GM20431 (cell line): ENCODE measurements around the gene HELQ.
"Not testable (repeated sequence)": the region's sequence is repeated elsewhere in the genome, so short reads cannot be mapped to it uniquely, and the experiment has no call there.

Experiments
- in situ Hi-C: fragments of 300-500 bp; cut with MseI, MboI; formaldehyde crosslinking; loops from one replicate; pipeline ENCODE4 v1.15.0; 2020; ENCODE audit warnings: low sequenced_read_pairs; ENCODE audit not compliant: unreplicated experiment

The HELQ gene, protein sequence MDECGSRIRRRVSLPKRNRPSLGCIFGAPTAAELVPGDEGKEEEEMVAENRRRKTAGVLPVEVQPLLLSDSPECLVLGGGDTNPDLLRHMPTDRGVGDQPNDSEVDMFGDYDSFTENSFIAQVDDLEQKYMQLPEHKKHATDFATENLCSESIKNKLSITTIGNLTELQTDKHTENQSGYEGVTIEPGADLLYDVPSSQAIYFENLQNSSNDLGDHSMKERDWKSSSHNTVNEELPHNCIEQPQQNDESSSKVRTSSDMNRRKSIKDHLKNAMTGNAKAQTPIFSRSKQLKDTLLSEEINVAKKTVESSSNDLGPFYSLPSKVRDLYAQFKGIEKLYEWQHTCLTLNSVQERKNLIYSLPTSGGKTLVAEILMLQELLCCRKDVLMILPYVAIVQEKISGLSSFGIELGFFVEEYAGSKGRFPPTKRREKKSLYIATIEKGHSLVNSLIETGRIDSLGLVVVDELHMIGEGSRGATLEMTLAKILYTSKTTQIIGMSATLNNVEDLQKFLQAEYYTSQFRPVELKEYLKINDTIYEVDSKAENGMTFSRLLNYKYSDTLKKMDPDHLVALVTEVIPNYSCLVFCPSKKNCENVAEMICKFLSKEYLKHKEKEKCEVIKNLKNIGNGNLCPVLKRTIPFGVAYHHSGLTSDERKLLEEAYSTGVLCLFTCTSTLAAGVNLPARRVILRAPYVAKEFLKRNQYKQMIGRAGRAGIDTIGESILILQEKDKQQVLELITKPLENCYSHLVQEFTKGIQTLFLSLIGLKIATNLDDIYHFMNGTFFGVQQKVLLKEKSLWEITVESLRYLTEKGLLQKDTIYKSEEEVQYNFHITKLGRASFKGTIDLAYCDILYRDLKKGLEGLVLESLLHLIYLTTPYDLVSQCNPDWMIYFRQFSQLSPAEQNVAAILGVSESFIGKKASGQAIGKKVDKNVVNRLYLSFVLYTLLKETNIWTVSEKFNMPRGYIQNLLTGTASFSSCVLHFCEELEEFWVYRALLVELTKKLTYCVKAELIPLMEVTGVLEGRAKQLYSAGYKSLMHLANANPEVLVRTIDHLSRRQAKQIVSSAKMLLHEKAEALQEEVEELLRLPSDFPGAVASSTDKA

GRCh38 chr4:83455281-83456183 lies at the start of gene HELQ, which contains the start of gene MRPS18C:
TSS of gene HELQ (minus strand) at chr4:83455823. CDS start at chr4:83455693, 130 bp downstream.
TSS of gene MRPS18C (plus strand) at chr4:83456058. CDS start at chr4:83456078, 20 bp downstream.
- in situ Hi-C loops = no loop called here

- in situ Hi-C loops = no loop called here
Observed at GRCh38 chr4:83504996-83505395, 49.4 kb upstream of the HELQ start.

DNA sequence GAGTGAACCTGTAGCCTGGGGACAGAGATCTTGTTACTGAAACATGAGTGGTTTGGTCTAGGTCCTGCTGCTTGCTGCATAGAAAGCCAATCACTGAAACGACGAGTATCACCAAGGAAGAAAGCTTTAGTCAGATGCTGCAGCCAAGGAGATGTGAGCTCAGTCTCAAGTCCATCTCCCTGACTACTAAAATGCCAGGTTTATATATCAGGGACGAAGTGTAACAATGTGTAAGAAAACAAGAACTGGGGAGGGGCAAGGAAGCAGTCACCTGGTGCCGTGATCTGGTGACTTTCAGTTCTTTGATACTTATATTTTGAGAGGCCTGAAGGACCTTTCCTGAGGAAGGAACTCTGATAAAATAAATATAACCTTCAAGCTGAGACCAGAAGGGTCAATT lies 48.9 kb upstream of the HELQ start:
- in situ Hi-C loops = no loop called here

- in situ Hi-C loops = no loop called here
Observed at GRCh38 chr4:83503974-83504373, 48.4 kb upstream of the HELQ start.

- in situ Hi-C loops = not testable (repeated sequence)
Observed at GRCh38 chr4:83501671-83502070, 46.0 kb upstream of the HELQ start.

DNA sequence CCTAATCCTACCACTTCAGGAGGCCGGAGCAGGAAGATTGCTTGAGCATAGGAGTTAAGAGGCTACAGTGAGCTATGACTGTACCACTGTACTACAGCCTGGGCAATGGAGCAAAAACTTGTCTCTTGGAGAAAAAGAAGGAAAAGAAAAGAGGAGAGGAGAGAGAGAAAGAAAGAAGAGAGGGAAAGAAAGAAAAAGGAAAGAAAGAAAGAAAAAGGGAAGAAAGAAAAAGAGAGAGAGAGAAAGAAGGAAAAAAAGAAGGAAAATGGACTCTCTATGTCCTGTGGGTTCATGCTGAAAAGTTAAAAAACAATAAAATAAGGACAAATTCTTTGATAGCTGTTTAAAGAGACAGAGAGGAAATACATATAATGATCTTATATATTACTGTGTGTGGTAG lies 42.6 kb upstream of the HELQ start:
- in situ Hi-C loops = no loop called here

DNA sequence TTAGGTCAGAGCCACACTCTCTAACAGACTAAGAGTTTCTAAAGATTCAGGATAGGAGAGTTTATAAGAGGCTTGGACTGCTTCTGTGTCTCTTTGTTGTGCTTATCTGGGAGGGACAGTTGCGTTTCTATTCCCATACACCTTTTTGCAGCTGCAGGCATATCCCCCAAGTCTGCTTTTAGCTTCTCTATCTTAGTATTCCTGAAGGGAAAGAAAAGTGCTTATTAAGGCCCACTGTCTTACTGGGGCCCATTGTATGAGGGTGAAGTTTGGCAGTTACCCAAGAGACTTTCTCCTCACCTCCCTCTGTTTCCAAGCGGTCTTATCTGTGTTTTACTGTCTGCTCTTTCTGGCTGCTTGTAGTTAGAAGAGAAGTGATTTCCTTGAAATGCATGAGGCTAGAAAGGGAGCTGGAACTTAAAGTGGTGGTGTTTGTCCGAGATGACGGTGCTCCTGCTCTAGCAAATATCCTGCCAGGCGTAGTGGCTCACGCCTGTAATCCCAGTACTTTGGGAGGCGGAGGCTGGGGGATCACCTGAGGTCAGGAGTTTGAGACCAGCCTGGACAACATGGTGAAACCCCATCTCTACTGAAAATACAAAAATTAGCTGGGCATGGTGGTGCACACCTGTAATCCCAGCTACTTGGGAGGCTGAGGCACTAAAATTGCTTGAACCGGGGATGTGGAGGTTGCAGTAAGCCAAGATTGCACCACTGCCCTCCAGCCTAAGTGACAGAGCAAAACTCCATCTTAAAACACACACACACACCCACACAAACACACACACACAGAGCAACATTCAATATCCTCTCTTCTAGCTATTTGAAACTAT lies 40.7 kb upstream of the HELQ start:
- in situ Hi-C loops = not testable (repeated sequence)

- in situ Hi-C loops = no loop called here
Observed at GRCh38 chr4:83490876-83491450, 35.3 kb upstream of the HELQ start.

DNA sequence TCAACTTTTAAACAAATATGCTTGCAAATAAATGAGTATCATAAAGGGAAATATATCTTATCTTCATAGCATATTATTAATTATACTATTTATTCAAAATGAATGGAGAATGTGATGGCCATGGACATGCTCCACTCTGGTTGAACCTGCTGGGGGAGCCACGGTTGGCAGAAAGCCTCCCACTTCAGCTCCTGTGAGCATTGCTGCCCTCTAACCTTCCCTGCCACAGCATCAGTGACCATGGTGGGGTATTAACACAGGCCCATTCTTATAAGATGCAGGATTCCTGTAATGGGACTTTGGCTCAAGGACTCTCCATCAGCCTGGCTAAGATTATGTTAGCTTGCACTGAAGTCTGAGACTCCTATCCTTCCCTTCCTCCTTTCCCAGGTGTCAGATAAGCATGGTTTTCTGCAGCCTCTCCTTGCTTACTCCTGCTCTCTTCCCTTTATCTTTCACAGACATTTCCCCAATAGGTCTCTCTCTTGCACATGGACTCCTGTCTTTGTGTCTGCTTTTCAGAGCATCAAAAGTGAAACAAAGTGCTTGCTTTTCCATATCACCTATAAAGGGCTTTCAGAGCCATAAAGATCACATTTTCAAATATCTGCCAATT lies 34.2 kb upstream of the HELQ start:
- in situ Hi-C loops = no loop called here

GRCh38 chr4:83486457-83487129 lies 31.0 kb upstream of the HELQ start:
- in situ Hi-C loops = no loop called here

DNA sequence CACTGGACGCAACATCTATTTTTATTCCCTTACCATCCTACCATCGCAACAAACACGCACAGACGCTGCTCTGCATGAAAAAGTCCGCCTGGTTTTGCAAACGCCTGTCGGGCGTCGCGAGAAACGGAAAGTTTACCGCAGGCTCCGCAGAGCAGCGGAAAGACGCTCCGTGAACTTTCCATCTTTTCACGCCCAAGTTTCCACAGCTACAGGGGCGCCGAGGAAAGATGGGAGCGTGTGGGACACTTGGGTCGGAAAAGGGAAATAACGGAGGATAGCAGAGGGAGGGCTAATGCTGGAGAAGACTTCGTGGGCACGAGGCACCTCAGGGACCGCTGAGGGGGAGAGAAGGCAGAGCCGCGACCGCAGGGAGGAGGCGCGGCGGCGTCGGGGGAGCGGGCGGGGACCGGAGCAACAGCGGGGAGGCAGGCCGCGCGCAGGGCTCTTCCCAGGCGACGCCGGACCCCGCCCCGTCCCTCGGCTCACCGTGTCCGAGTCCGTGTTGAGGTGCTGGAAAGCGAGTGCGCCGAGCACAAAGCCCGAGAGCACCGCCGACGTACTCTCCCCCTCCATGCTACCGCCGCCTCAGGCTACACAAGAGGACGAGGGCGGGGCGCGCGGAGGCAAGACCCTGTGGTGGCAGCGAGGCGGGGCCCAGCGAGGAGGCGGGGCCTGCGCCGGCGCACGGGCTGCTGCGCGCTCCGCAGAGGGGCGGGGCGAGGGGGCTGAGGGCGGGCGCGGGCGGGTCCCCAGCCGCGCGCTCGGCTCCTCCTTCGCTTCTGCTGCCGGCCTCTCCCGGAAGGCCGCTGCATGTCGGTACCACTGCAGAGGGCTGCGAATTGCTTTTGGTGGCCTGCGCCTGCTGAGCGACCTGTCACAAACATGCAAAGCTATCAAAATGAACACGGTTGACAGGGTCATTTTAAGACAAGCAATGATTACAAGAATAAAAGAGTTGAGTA lies 29.2 kb upstream of the HELQ start, which contains the start of gene ABRAXAS1:
ABRAXAS1 (minus strand) TSS at position 601 of the 962 bp plus-strand sequence; CDS start at position 573, 28 bp downstream.
- in situ Hi-C loops = no loop called here

- in situ Hi-C loops = no loop called here
Observed at GRCh38 chr4:83473966-83474365, 18.3 kb upstream of the HELQ start.

- in situ Hi-C loops = no loop called here
Observed at GRCh38 chr4:83473423-83473822, 17.8 kb upstream of the HELQ start.

- in situ Hi-C loops = no loop called here
Observed at GRCh38 chr4:83456184-83456501, 520 bp upstream of the HELQ start.

- in situ Hi-C loops = no loop called here
Observed at GRCh38 chr4:83454686-83455085, 937 bp downstream of the HELQ start.

- in situ Hi-C loops = no loop called here
Observed at GRCh38 chr4:83449009-83449408, 6.6 kb downstream of the HELQ start.
